HG03378 (cell line): Measurements from ENCODE around the gene HOXB5.

Experiments used
- ATAC-seq: cut with Tn5 transposase; IDR thresholded peaks from one replicate; pipeline ENCODE4 v1.9.1; 2021; ENCODE audit warnings: mild to moderate bottlenecking, moderate library complexity; ENCODE audit not compliant: unreplicated experiment

HOXB5 gene

DNA sequence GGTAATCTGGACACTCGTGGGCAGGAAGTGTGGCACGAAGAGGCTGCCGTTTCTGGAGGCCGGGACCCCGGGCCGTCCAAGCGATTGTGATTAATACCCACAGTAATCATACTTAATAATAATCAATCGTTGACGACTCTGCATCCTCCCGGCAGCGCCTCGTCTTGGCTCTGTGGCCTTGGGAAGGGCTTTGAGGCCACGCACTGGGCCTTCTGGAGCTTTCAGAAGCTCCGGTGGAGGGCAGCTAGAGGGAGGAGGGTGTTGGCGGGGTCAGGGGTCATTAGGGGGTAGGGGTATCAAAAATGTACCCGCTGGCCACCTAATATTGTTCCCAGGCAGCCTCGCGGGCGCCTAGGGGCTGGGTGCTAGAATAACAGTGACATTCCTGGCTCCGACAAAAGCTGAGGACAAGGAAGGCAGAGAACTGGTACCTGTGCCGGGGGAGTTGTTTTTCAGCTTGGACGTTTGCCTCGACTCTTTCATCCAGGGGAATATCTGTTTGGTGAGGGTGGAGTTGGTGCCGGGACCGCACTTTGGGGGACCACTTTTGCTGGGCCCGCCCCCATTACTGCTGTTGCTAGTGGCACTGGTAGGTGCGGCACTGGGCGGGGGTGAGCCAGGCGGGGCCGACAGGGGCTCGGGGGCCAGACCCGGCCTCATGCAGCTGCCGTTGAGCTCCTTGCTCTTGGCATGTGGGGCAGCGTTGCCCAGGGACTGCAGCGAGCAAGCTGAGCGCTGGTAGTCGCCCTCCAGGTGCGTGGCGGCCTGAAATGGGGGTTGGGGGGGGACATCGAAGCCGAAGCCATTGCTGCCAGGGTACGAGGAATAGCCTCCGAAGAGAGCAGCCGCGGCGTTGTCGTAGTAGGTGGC lies 41.7 kb downstream of the HOXB5 start:
- no peak for ATAC-seq

- no peak for ATAC-seq
Observed at GRCh38 chr17:48551214-48551555, 42.4 kb downstream of the HOXB5 start.

- ATAC-seq = no peak
Observed at GRCh38 chr17:48550502-48551213, 42.9 kb downstream of the HOXB5 start.

DNA sequence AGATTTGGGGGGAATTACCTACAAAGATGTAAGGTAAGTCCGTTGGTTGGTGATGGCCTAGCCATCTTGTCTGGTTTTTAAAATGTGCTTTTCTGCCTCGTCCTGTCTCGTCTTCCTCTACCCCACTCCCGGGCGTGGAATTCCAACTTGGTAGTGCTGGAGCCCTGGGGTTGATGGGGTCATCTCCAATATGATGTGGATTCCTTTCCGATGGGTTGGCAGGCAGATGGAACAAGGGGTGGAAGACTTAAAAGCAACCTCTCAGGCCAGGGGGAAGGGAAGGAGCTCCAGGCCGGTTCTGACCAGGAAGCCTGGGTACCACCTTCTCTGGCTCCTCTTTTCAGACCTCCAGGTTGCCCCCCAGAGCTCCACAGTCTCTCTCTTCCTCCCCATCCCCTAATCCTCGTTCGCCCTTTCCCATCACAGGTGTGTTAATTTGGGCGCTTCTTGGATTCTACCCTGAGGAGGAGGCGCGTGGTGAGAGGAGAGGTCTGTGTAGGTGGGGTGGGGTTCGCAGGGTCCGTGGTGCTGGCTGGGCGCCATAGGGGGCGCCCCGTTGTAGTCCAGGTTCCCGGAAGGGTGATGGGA lies 43.6 kb downstream of the HOXB5 start:
- no peak for ATAC-seq

GRCh38 chr17:48549281-48549630 lies 44.3 kb downstream of the HOXB5 start:
- ATAC-seq = no peak

DNA sequence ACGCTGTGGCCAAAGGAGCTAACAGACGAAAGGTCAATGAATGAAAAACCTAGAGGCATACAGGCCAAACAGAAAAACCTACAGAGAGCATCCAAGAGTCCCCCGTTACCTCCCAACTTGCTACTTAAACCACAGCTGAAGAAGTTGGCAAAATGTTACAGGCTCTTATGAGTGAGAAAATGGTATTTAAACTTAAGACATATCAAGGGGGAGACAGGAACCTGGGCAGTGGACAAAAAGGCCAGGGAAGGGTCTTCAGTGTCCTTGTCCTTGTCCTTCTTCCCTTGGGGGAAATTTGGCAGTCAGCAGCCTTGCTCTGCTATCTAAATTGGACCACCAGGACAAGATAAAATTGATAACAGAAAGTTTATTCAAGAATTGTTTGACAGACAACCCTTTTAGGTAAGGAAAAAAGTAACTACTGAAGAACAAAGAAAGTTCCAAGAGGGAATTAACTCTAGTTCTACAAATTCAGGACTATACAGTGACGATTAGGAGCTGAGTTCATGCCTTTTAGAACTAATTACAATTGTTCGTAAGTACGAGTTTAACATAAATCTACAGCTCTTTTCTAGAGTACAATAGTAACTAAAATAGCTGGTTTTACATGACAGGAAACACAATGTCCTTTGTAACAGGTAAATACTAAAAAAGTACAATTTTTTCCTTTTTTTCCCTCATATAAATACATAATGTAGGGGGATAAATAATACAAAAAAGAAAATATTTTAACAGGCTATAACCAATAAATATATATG lies 44.9 kb downstream of the HOXB5 start:
- no peak for ATAC-seq

DNA sequence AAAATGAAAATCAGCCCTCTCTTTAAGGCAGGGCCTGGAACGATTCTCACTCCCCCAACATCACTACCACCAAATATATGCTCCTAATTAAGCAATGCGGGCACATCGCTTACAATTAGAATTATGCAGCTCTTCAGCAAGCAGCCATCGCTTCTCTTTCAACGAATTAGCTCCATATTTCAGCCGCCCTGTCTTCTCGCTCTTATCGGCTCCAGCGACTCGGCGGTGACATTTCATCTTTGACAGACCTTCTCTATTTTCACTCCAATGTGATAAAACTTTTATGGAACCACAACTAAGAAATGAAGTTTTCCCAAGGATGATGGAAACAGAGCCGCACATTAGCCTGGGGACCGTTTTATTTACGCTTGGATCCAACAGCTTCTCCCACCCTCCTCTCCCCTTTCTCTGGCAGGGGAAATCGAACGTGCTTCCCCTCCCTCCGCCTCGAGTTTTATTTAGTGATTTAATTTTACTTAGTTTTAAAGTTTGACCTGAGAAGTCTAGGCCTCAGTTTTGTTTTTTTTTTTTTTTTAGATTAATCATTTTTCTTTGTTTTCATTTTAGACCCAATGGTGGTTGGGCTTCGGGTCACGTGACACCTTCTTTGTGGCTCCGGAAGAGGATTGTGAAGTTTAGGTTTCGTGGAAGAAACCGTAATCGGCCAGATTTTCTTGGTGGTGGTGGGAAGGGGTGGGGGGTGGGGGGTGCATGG lies 45.6 kb downstream of the HOXB5 start:
- ATAC-seq = no peak

DNA sequence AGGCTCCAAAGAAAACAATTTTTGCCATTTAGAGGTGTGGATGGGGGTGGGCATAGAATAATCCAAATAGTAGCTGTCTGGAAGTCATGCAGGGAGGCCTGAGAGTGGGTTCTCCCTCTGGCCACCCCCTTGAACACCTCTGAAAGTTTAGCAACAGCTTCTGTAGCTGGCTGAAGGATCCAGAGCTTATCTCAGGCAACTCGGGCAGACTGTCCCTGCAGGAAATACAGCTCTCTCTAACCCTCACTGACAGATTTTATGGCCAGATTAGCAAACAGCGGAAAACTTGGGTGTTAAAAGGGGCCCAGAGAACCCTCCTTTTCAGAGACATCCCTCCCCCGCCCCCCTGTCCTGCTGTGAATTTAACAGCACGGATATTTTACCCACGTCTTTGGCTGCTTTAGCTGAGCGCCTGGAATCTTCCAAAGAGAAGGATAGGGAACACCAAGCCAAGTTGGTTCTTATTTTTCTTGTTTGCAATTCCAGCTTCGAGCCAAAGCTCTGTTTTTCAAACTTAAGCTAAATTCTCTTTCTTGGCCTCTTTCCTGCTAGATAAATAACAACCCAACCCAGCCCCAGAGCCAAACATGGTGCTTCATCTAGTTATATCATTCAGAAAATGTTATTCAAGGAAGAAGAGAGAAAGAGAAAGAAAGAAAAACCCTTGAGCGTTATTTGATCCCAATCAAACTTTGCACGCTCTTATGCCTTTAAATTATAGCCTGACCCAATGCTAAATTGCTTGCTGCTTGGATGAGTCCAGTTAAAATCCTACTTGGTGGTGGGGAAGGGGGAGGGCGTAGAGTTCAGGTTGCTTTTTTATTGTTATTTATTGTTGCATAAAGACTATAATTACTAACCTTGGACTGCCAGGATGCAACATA lies 46.4 kb downstream of the HOXB5 start:
- ATAC-seq = no peak

DNA sequence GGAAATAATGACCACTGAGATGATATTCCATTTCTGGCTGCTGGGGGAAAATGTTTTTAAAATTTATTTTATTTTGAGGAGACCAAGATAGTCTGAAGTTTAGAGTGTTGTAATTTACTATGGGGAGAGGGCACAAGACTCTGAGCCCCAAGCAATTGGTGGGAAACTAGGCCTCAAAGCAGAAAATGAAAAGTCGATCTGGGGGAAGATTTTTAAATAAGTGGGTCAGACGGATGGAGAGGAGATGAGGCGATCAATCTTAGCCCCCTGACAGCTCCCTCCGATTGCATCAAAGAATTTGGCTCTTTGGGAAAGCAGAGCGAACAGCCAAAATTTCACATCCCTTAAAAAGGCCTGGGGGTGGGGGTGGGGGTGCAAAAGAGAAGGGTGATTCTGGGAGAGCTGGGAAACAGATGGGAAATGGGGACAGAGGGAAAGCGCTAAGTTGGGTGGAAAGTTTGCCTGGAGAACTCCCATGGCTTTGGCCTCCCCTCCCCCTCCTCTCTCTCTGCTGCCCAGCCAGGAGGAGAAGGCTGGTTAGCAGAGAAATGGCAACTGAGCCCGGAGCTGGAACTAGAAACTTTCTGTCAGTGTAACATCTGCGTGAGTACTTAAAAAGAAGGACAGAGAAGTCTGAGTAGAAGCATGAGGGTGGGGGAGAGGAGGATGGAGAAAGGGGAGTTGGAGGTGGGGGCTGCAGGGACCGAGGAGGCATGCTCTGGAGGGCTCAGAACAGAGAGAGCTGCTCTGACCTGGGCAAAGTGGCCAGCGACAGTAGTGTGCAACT lies 47.2 kb downstream of the HOXB5 start:
- no peak for ATAC-seq

DNA sequence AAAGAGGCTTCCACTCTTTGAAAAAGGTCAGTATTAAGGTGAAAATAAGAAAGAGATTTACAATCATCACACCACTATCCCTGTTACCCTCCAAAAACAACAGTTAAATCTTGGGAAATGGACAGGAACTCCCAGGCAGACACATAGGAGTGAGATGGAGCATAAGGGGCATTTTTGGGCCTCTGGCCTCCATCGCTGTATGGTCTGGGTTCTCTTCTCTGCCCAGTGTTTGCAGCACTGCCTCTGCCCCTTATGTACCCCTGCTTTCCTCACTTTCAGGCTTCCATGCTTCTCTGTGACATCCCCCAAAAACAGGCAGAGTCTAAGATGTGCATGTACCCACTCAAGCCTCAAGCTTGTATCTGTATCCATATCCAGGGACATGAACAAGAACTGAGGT lies 48.0 kb downstream of the HOXB5 start:
- ATAC-seq = no peak

DNA sequence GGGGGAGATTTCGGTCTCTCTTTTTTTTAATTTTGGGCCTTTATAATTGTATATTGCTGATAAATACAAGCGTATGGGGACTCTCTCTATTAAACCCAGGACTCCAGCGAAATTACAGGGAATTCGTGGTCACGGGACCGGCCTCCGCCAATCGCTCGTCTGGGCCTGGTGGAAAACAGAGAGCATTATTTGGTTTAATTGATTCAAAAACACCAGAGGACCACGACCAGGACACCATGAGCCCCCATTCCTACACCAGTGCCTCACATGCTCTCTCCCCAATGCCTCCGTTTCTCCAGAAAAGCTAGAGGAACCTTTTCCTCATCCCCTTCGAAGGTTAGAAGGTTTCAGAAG lies 48.6 kb downstream of the HOXB5 start, which contains the start of gene HOXB2:
HOXB2 (minus strand) TSS at position 88 of the 354 bp plus-strand sequence. CDS start 198 bp downstream, outside the sequence.
- ATAC-seq = no peak

DNA sequence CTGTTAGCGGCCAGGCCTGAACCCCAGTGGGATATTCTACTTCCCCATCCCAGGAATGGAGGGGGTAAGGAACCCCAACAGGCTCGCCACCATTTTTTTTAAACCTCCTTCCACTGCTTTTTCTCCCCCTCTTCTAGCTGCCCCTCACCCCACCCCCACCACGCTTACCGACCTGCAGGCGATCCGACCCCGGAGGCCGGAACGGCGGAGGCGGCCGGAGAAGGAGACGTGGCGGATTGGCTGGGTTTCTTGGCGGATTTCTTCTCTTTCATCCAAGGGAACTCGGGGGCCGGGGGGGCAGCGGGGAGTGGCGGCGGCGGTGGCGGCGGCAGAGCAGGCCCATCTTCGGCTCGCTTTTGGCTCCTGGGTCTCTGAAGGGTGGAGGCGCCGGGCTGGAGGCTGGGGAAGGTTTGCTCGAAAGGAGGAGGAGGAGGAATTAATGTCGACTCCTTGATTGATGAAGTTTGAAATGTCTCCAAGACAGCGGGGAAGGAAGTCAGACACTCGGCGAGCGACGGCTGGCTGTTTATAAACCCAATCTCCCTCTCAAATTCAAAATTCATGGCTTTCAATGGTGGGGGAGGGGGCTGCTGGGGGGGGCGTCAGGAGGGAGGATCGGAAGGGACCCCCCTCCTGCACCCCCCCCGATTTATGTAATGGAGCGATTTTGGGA lies 49.1 kb downstream of the HOXB5 start:
- no peak for ATAC-seq

GRCh38 chr17:48543854-48544348 lies 49.7 kb downstream of the HOXB5 start:
- no peak for ATAC-seq

DNA sequence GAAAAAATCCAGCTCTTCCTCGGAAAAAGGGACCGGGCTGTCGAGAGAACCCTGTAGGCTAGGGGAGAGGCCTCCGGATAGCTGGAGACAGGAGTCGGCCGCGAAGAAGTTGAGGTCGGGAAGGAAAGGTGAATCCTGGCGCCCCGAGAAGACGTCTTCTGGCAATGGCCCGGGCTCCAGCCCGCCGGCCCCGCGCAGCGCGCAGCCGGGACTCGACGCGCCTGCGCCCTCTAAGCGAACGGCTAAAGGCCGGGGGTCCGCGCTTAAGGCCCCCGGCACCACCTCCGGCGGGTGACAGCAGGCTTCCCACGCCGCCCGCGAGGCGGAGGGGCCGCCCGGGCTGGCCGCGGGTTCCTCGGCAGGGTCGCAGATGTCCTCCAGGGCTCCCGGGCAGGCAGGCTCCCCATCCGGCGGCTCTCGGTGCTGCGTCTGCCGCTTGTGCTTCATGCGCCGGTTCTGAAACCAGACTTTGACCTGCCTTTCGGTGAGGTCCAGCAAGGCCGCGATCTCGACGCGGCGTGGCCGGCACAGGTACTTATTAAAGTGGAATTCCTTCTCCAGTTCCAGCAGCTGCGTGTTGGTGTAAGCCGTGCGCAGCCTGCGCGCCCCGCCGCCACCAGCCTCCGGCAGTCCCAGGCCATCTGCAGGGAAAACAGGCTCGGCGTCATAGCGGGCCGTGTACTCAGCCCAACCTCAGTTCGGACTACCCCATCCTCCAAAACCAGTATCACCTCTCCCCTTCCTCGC lies 50.3 kb downstream of the HOXB5 start:
- ATAC-seq = no peak

GRCh38 chr17:48542698-48543106 lies 50.9 kb downstream of the HOXB5 start:
- no peak for ATAC-seq

DNA sequence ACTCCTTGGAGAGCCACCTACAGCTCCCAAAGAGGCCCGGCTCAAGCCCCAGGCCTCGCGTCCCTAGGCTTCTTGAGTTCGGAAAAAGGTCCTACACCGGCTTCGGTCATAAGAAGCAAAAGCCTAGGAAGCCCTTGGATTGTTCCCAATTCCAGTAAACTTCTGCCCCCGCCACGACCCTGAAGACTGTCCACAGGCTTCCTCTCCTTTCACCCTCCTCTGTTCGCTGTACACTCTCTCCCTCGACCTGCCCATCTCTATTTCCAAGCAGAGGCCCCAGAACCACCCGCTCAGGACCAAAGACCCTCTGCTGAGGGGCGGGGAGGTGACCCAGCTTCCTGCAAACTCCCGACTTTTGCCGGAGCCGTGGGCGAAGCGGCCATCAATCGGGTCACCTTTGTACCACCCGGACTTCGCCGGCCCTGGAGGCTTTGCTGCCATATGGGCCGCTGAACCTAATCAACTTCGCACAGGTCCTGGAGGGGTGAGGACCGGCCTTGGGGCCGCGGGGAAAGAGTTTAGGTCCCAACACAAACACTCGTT lies 51.4 kb downstream of the HOXB5 start:
- no peak for ATAC-seq

- no peak for ATAC-seq
Observed at GRCh38 chr17:48541577-48542113, 51.9 kb downstream of the HOXB5 start.
